GM21723 (cell line): ENCODE measurements around the gene FAXC.
A peak's percentile ranks its signal among the peaks of the same experiment; 100 is the strongest.

ENCODE experiments used
- ATAC-seq: cut with Tn5 transposase; IDR thresholded peaks from one replicate; pipeline ENCODE4 v1.9.1; 2021; ENCODE audit warnings: mild to moderate bottlenecking, moderate library complexity; ENCODE audit not compliant: unreplicated experiment

Gene FAXC

GRCh38 chr6:99349171-99350141, at the start of gene FAXC:
Gene FAXC, minus strand, starts transcription at chr6:99349674. Its CDS starts 302 bp downstream, at chr6:99349372.
- peak; percentile 65 for ATAC-seq

- ATAC-seq, result no peak
Observed at GRCh38 chr6:99397287-99397686, 47.8 kb upstream of the FAXC start.

- ATAC-seq, result peak; percentile 80
Observed at GRCh38 chr6:99393698-99394531, 44.4 kb upstream of the FAXC start, which contains the start of gene COQ3. Gene COQ3, minus strand, starts transcription at chr6:99394195. Its CDS starts 16 bp downstream, at chr6:99394179.

GRCh38 chr6:99393366-99393697, 43.9 kb upstream of the FAXC start:
- peak; percentile 33 for ATAC-seq

- no peak for ATAC-seq
Observed at GRCh38 chr6:99390896-99391295, 41.4 kb upstream of the FAXC start.

- ATAC-seq, result no peak
Observed at GRCh38 chr6:99384507-99384906, 35.0 kb upstream of the FAXC start.

- no peak for ATAC-seq
Observed at GRCh38 chr6:99378636-99379035, 29.2 kb upstream of the FAXC start.

- no peak for ATAC-seq
Observed at GRCh38 chr6:99369533-99369932, 20.1 kb upstream of the FAXC start.

GRCh38 chr6:99366852-99367251, 17.4 kb upstream of the FAXC start:
- no peak for ATAC-seq

GRCh38 chr6:99364026-99364425, 14.6 kb upstream of the FAXC start:
- ATAC-seq, result peak; percentile 92

GRCh38 chr6:99362678-99363268, 13.3 kb upstream of the FAXC start:
- no peak for ATAC-seq

- no peak for ATAC-seq
Observed at GRCh38 chr6:99359800-99360199, 10.3 kb upstream of the FAXC start.

GRCh38 chr6:99356641-99357040, 7.2 kb upstream of the FAXC start:
- ATAC-seq, result no peak

- no peak for ATAC-seq
Observed at GRCh38 chr6:99354983-99355382, 5.5 kb upstream of the FAXC start.

GRCh38 chr6:99353126-99353525, 3.7 kb upstream of the FAXC start:
- no peak for ATAC-seq

- ATAC-seq, result no peak
Observed at GRCh38 chr6:99350573-99350972, 1.1 kb upstream of the FAXC start.

- ATAC-seq, result no peak
Observed at GRCh38 chr6:99348288-99349170, 945 bp downstream of the FAXC start.

- ATAC-seq, result no peak
Observed at GRCh38 chr6:99347804-99348203, 1.7 kb downstream of the FAXC start.

- ATAC-seq, result no peak
Observed at GRCh38 chr6:99346595-99346994, 2.9 kb downstream of the FAXC start.

- ATAC-seq, result no peak
Observed at GRCh38 chr6:99345164-99345563, 4.3 kb downstream of the FAXC start.
